ENCODE data around the gene UCK2. TPM values are rescaled to one million over a fixed set of nuclear protein-coding genes. Genes with fewer than 3 reads are reported as not detected.

The UCK2 gene
- total and polyA plus RNA-seq, 10 of the 15 experiments (the other 5 are each of a cell fraction or from before 2014, with no cell fraction given): 55.3 to 106 (median 84.9) TPM

GRCh38 chr1:165891111-165891860 lies 63.9 kb downstream of the UCK2 start:
- no TSS peak for BruUV-seq (replicated peaks)

More at GRCh38 chr1:165891111-165891860, 63.9 kb downstream of the UCK2 start:
- FAIRE-seq: no peak
- Histone ChIP-seq H4K20me1 (ENCODE audit: control insufficient read depth, insufficient read depth) (no peaks in the 10 kb centered on the region), H3K27me3 (replicated peaks in 1 of 2; ENCODE audit: control insufficient read depth in 2 of 2, insufficient read depth in 2 of 2, low read length in 1 of 2) (no peaks in the 10 kb centered on the region), H3K36me3 (ENCODE audit: control insufficient read depth in 2 of 2, insufficient read depth in 2 of 2, low read length in 1 of 2) (peaks cover 21 to 24% of the 10 kb centered on the region in 2 experiments), H2AFZ (ENCODE audit: control insufficient read depth, low read depth, low read length) (no peak overlapping the region), H3K27ac (ENCODE audit: control insufficient read depth, insufficient read depth) (no peak overlapping the region), H3K9me3 (replicated peaks; ENCODE audit: control insufficient read depth, insufficient read depth, low read length) (no peaks in the 10 kb centered on the region), H3K4me2 (ENCODE audit: control insufficient read depth, insufficient read depth) (no peak overlapping the region), H3K4me3 (no peak overlapping the region), H3K79me2 (ENCODE audit: control insufficient read depth, insufficient read depth, low read length) (peaks cover 33% of the 10 kb centered on the region), H3K9ac (ENCODE audit: control insufficient read depth, insufficient read depth, low read length) (no peak overlapping the region), H3K4me1 (ENCODE audit: control insufficient read depth, insufficient read depth, low read length) (peaks cover 12% of the 10 kb centered on the region)
- intact Hi-C loops (cut with micrococcal nuclease; ENCODE audit: unreplicated experiment): no loop called here
- SMC1A ChIA-PET (ENCODE audit: uncharacterized antibody, unreplicated experiment): interaction anchor here (0.9 kb wide), 1 partner anchor 19 kb away, joined by 3 read pairs; no protein-coding TSS in a partner anchor
- TF ChIP-seq MTA3 (IDR thresholded peaks at IDR 0.05; ENCODE audit: borderline replicate concordance, low read length): no peak
- no peak for TF ChIP-seq IRF4 (IDR thresholded peaks at IDR 0.05; ENCODE audit: low read depth, low read length)
- no peak for TF ChIP-seq NKRF (conservative IDR thresholded peaks at IDR 0.05)
- no peak for TF ChIP-seq CUX1 (IDR thresholded peaks at IDR 0.05; ENCODE audit: insufficient replicate concordance, low read depth, low read length)
- TF ChIP-seq SP1 (IDR thresholded peaks at IDR 0.05; ENCODE audit: low read depth, low read length): no peak
- no peak for TF ChIP-seq PRDM15 (CRISPR knock-in tag; IDR thresholded peaks at IDR 0.05)
- no peak for TF ChIP-seq RAD51 (IDR thresholded peaks at IDR 0.05)
- no peak for TF ChIP-seq IRF3 (IDR thresholded peaks at IDR 0.05)
- no peak for TF ChIP-seq BRCA1 (IDR thresholded peaks at IDR 0.05; ENCODE audit: low read depth, low read length)
- RAD21 ChIA-PET (ENCODE audit: unreplicated experiment): interaction anchor here (1.3 kb wide), 1 partner anchor 62 kb away, joined by 6 read pairs; no protein-coding TSS in a partner anchor
- in situ Hi-C loops (cut with MboI): no loop called here
- 96% methylated on average over 7 of the region's 7 CpGs for WGBS (ENCODE audit: insufficient coverage, insufficient replicate concordance, low lambda C conversion rate, missing lambda C conversion rate)
- POLR2A ChIA-PET: no interaction called here
- CTCF ChIA-PET: interaction anchor here (1.2 to 1.4 kb wide), 2 partner anchors 20 to 193 kb away, joined by 3 to 5 read pairs; no protein-coding TSS in a partner anchor
- no peak for DNase-seq (ENCODE audit: low read depth, low spot score)
- no peak for ATAC-seq
